H9 (cell line): ENCODE results near the gene TLE6. TPM values are rescaled to one million over a fixed set of nuclear protein-coding genes. Genes with fewer than 3 reads are reported as not detected.

ENCODE experiments used
- DNase-seq: peaks from one replicate; pipeline ENCODE4 v3.0.0-alpha.2; 2017
- H2AFZ ChIP-seq: one replicate; pipeline ENCODE4 v1.6.1; 2013; ENCODE audit warnings: mild to moderate bottlenecking, low read length, control low read depth, moderate library complexity
- H2AK5ac ChIP-seq: 2 replicates; pipeline ENCODE4 v1.6.1; 2013; ENCODE audit warnings: low read length, control low read depth, mixed read lengths; ENCODE audit not compliant: insufficient read length
- H2BK120ac ChIP-seq: one replicate; pipeline ENCODE4 v1.6.1; 2013; ENCODE audit warnings: low read depth, mild to moderate bottlenecking, low read length, control low read depth, inconsistent platforms; ENCODE audit not compliant: poor library complexity, severe bottlenecking
- H2BK12ac ChIP-seq: 2 replicates; pipeline ENCODE4 v1.6.1; 2013; ENCODE audit warnings: low read length, control low read depth, mixed read lengths, low read depth; ENCODE audit not compliant: insufficient read length
- H2BK15ac ChIP-seq: 2 replicates; pipeline ENCODE4 v1.6.1; 2013; ENCODE audit warnings: low read depth, low read length, control low read depth
- H2BK20ac ChIP-seq: one replicate; pipeline ENCODE4 v1.6.1; 2013; ENCODE audit warnings: low read depth, mild to moderate bottlenecking, low read length, control low read depth, inconsistent platforms; ENCODE audit not compliant: poor library complexity, severe bottlenecking
- H2BK5ac ChIP-seq: 2 replicates; pipeline ENCODE4 v1.6.1; 2013; ENCODE audit warnings: low read length, control low read depth, mixed read lengths; ENCODE audit not compliant: insufficient read length
- H3K14ac ChIP-seq: 2 replicates; pipeline ENCODE4 v1.6.1; 2013; ENCODE audit warnings: low read length, control low read depth; ENCODE audit not compliant: insufficient read depth
- H3K18ac ChIP-seq: 2 replicates; pipeline ENCODE4 v1.6.1; 2013; ENCODE audit warnings: low read depth, mild to moderate bottlenecking, mixed read lengths, low read length, control low read depth; ENCODE audit not compliant: insufficient read length
- H3K23ac ChIP-seq: 2 replicates; pipeline ENCODE4 v1.6.1; 2013; ENCODE audit warnings: low read length, control low read depth, mixed read lengths, low read depth; ENCODE audit not compliant: insufficient read length
- H3K23me2 ChIP-seq: 2 replicates; pipeline ENCODE4 v1.6.1; 2013; ENCODE audit warnings: low read depth, mild to moderate bottlenecking, mixed read lengths, low read length, control low read depth; ENCODE audit not compliant: insufficient read length, poor library complexity, severe bottlenecking
- H3K27ac ChIP-seq: 2 replicates; pipeline ENCODE4 v1.5.1; 2013; ENCODE audit warnings: low read length, control low read depth, mixed read lengths, low read depth; ENCODE audit not compliant: insufficient read length
- H3K27me3 ChIP-seq: 2 replicates; pipeline ENCODE4 v1.6.1; 2013; ENCODE audit warnings: low read length, control low read depth, inconsistent platforms; ENCODE audit not compliant: insufficient read depth
- H3K4ac ChIP-seq: 2 replicates; pipeline ENCODE4 v1.6.1; 2013; ENCODE audit warnings: low read depth, mild to moderate bottlenecking, control low read depth, inconsistent platforms, low read length, moderate library complexity
- H3K4me1 ChIP-seq: 2 replicates; pipeline ENCODE4 v1.6.1; 2013; ENCODE audit warnings: low read length, control low read depth, inconsistent platforms; ENCODE audit not compliant: insufficient read depth
- H3K4me2 ChIP-seq: 2 replicates; pipeline ENCODE4 v1.6.1; 2013; ENCODE audit warnings: low read length, control low read depth, mixed read lengths; ENCODE audit not compliant: insufficient read length, insufficient read depth
- H3K56ac ChIP-seq: 2 replicates; pipeline ENCODE4 v1.6.1; 2013; ENCODE audit warnings: low read depth, mild to moderate bottlenecking, mixed read lengths, low read length, control low read depth; ENCODE audit not compliant: insufficient read length
- H3K79me1 ChIP-seq: 2 replicates; pipeline ENCODE4 v1.6.1; 2013; ENCODE audit warnings: low read depth, mild to moderate bottlenecking, moderate library complexity, low read length, control low read depth, inconsistent platforms; ENCODE audit not compliant: insufficient read depth, poor library complexity, severe bottlenecking
- H3K79me2 ChIP-seq: 2 replicates; pipeline ENCODE4 v1.6.1; 2013; ENCODE audit warnings: low read length, control low read depth, inconsistent platforms; ENCODE audit not compliant: insufficient read depth
- H3K9ac ChIP-seq: 2 replicates; pipeline ENCODE4 v1.6.1; 2013; ENCODE audit warnings: low read length, control low read depth, mixed read lengths; ENCODE audit not compliant: insufficient read length; ENCODE audit errors: extremely low read depth
- H3K9me3 ChIP-seq: one replicate; pipeline ENCODE4 v1.6.1; 2013; ENCODE audit warnings: low read depth, low read length, inconsistent platforms; ENCODE audit not compliant: control insufficient read depth
- H3T11ph ChIP-seq: one replicate; pipeline ENCODE4 v1.6.1; 2013; ENCODE audit warnings: mild to moderate bottlenecking, low read length, control low read depth, inconsistent platforms
- H4K20me1 ChIP-seq: one replicate; pipeline ENCODE4 v1.6.1; 2013; ENCODE audit not compliant: control insufficient read depth, insufficient read length, insufficient read depth
- H4K5ac ChIP-seq: 2 replicates; pipeline ENCODE4 v1.6.1; 2013; ENCODE audit warnings: low read depth, mild to moderate bottlenecking, mixed read lengths, low read length, control low read depth; ENCODE audit not compliant: insufficient read length
- H4K8ac ChIP-seq: replicated peaks from 2 replicates; pipeline ENCODE4 v1.6.1; 2013; ENCODE audit warnings: low read length, control low read depth, mixed read lengths, low read depth; ENCODE audit not compliant: insufficient read length
- H4K91ac ChIP-seq: 2 replicates; pipeline ENCODE4 v1.6.1; 2013; ENCODE audit warnings: low read depth, mild to moderate bottlenecking, moderate library complexity, mixed read lengths, low read length, control low read depth; ENCODE audit not compliant: insufficient read length
- H3K27ac Mint-ChIP-seq, 3 experiments: 2 replicates in 2 of 3; 3 replicates in 1 of 3; pipeline ENCODE4 v1.8.0; 2020 to 2021; ENCODE audit warnings: mixed read lengths in 3 of 3, mild to moderate bottlenecking in 1 of 3, moderate library complexity in 1 of 3
- H3K27me3 Mint-ChIP-seq: 2 replicates; pipeline ENCODE4 v1.8.0; 2021; ENCODE audit warnings: low read depth, mild to moderate bottlenecking, moderate library complexity, mixed read lengths
- H3K36me3 Mint-ChIP-seq, 3 experiments: 2 replicates in 2 of 3; 3 replicates in 1 of 3; pipeline ENCODE4 v1.8.0; 2020 to 2021; ENCODE audit warnings: low read depth in 3 of 3, mixed read lengths in 3 of 3; ENCODE audit not compliant: insufficient read depth in 1 of 3
- H3K4me1 Mint-ChIP-seq, 2 experiments: 2 replicates each; pipeline ENCODE4 v1.8.0; 2020; ENCODE audit warnings: mixed read lengths in 2 of 2
- H3K4me3 Mint-ChIP-seq, 2 experiments: 2 replicates in 1 of 2; 3 replicates in 1 of 2; pipeline ENCODE4 v1.8.0; 2020 to 2021; ENCODE audit warnings: mild to moderate bottlenecking in 2 of 2, mixed read lengths in 2 of 2, moderate library complexity in 1 of 2
- H3K9me3 Mint-ChIP-seq, 2 experiments: 2 replicates in 1 of 2; 3 replicates in 1 of 2; pipeline ENCODE4 v1.8.0; 2020; ENCODE audit warnings: mild to moderate bottlenecking in 2 of 2, mixed read lengths in 2 of 2, moderate library complexity in 1 of 2
- CTCF ChIP-seq: fragments of 200-600 bp; sonication (generic); conservative IDR thresholded peaks from 3 replicates; pipeline ENCODE4 v1.8.0; 2021; ENCODE audit warnings: antibody characterized with exemption, mild to moderate bottlenecking
- whole genome bisulfite sequencing: extraction: QIAGEN DNeasy Blood & Tissue Kit; methylation state at CpG from one replicate; pipeline ENCODE4 v1.1.7; 2013; ENCODE audit warnings: missing lambda C conversion rate, low lambda C conversion rate, mixed read lengths; ENCODE audit not compliant: insufficient read length; ENCODE audit errors: extremely low coverage; 5-methylcytosine and 5-hydroxymethylcytosine counted together
- total RNA-seq: library from RNA; stranded (reverse); gene quantifications from 2 replicates; pipeline ENCODE4 v1.2.1, GENCODE V29; 2021

Gene TLE6
- total RNA-seq, 1 experiment from 2014 or later, result 1.7 TPM

GRCh38 chr19:2962018-2962670 is 15.2 kb upstream of the TLE6 start:
- WGBS, result no CpG with 5 or more reads among the region's 17 CpGs

More at GRCh38 chr19:2962018-2962670, 15.2 kb upstream of the TLE6 start:
- Histone ChIP-seq H2BK120ac (no peak overlapping the region), H3K23ac (no peak overlapping the region), H3K18ac (no peak overlapping the region), H2BK12ac (no peak overlapping the region), H2BK15ac (no peak overlapping the region), H3K79me1 (no peaks in the 10 kb centered on the region), H3K27me3 (no peaks in the 10 kb centered on the region), H4K5ac (no peak overlapping the region), H4K20me1 (no peaks in the 10 kb centered on the region), H3K27ac (no peak overlapping the region), H4K8ac (no peak overlapping the region), H2BK20ac (no peak overlapping the region), H3K4me1 (no peaks in the 10 kb centered on the region), H3K4ac (no peak overlapping the region), H4K91ac (no peak overlapping the region), H3K56ac (no peak overlapping the region), H3K9ac (no peak overlapping the region), H3K79me2 (no peaks in the 10 kb centered on the region), H3K9me3 (no peaks in the 10 kb centered on the region), H3K14ac (no peak overlapping the region), H2AFZ (no peak overlapping the region), H3K4me2 (no peak overlapping the region), H2AK5ac (no peak overlapping the region), H3K23me2 (no peaks in the 10 kb centered on the region), H2BK5ac (no peak overlapping the region), H3T11ph (no peak overlapping the region)
- peak; percentile 87 for TF ChIP-seq CTCF
- Mint-ChIP-seq H3K9me3 (peaks cover 1 to 2% of the 10 kb centered on the region in 2 experiments; a peak in 3 of 5 replicates), H3K27ac (peak overlapping the region in 1 of 3 experiments; percentile 68; a peak in 2 of 7 replicates), H3K27me3 (peaks cover 7% of the 10 kb centered on the region), H3K36me3 (no peaks in the 10 kb centered on the region), H3K4me1 (peaks cover 2% of the 10 kb centered on the region in 2 experiments; a peak in 3 of 4 replicates), H3K4me3 (peak overlapping the region in 1 of 2 experiments; percentile 44; a peak in 2 of 5 replicates)
- DNase-seq, result peak; percentile 62
